K562 (cell line): ENCODE results near the gene DCAF10. TPM values are rescaled to one million over a fixed set of nuclear protein-coding genes. Genes with fewer than 3 reads are reported as not detected.

Experiments
- CHCHD3 ChIP-seq: fragments of 250-450 bp; sonication (Bioruptor Pico); IDR thresholded peaks from 2 replicates; pipeline ENCODE4 v2.1.2; 2022; ENCODE audit warnings: mild to moderate bottlenecking
- HDAC3 ChIP-seq: fragments of 450-650 bp; IDR thresholded peaks from 2 replicates; pipeline ENCODE4 v1.6.1; 2018; ENCODE audit warnings: borderline replicate concordance, mild to moderate bottlenecking, moderate library complexity; ENCODE audit not compliant: partially characterized antibody
- MIER1 ChIP-seq: fragments of 450-650 bp; IDR thresholded peaks from 2 replicates; pipeline ENCODE4 v1.6.1; 2016; ENCODE audit warnings: antibody characterized with exemption, mild to moderate bottlenecking, low read depth
- NCOR1 ChIP-seq: fragments of 450-650 bp; IDR thresholded peaks from 2 replicates; pipeline ENCODE4 v1.6.1; 2016; ENCODE audit warnings: mild to moderate bottlenecking, moderate library complexity
- PML ChIP-seq: IDR thresholded peaks from 2 replicates; pipeline ENCODE4 v1.6.1; 2012; ENCODE audit warnings: low read length, inconsistent platforms
- PRDM10 ChIP-seq: fragments of 450-650 bp; IDR thresholded peaks from 2 replicates; pipeline ENCODE4 v1.6.1; 2018; ENCODE audit not compliant: partially characterized antibody
- RAD51 ChIP-seq: fragments of 450-650 bp; IDR thresholded peaks from 2 replicates; pipeline ENCODE4 v1.7.1; 2016; ENCODE audit warnings: low read depth, mild to moderate bottlenecking, borderline replicate concordance
- TCFL5 ChIP-seq: fragments of 250-450 bp; sonication (Bioruptor Pico); conservative IDR thresholded peaks from 2 replicates; pipeline ENCODE4 v1.6.1; 2021; ENCODE audit warnings: mild to moderate bottlenecking, moderate library complexity, matching md5 sums
- UBTF ChIP-seq, 2 experiments: IDR thresholded peaks; 2 replicates each; pipeline ENCODE4 v1.6.1; 2012; ENCODE audit warnings: improper control_type of control experiment in 2 of 2, low read depth in 2 of 2, low read length in 2 of 2, borderline replicate concordance in 1 of 2
- ZNF232 ChIP-seq: sonication (generic); formaldehyde crosslinking; IDR thresholded peaks from 2 replicates; pipeline ENCODE4 v1.8.0; 2022; ENCODE audit warnings: mild to moderate bottlenecking, missing genetic modification reagents
- ZNF282 ChIP-seq: sonication (generic); formaldehyde crosslinking; IDR thresholded peaks from 2 replicates; pipeline ENCODE4 v1.8.1; 2023; ENCODE audit warnings: missing genetic modification reagents
- ZNF316 ChIP-seq: fragments of 450-650 bp; IDR thresholded peaks from 2 replicates; pipeline ENCODE4 v1.6.1; 2016
- polyA plus RNA-seq, 8 experiments: library from polyadenylated mRNA; depleted of rRNA in 4 of 8; stranded (reverse) in 5 of 8; unstranded in 3 of 8; fragments of >200 nt; fragmentation: Nextera tagmentation in 2 of 8; fragmentation: Illumina TruSeq in 1 of 8; extraction: Ambion mirVana in 2 of 8; extraction: Trizol in 1 of 8; gene quantifications; 2 replicates each; pipeline versions ENCODE4 v1.2.1 to v1.2.3, GENCODE V29; 2011 to 2014; ENCODE audit warnings: inconsistent platforms in 1 of 8, missing spikeins in 1 of 8
- total RNA-seq, 7 experiments: library from RNA; depleted of rRNA in 6 of 7; stranded (reverse); fragments of >200 nt in 6 of 7; fragmentation: Illumina TruSeq in 2 of 7; extraction: Trizol in 2 of 7; gene quantifications; 2 replicates each; pipeline versions ENCODE4 v1.2.1 to v1.2.3, GENCODE V29; 2011 to 2021; ENCODE audit warnings: low replicate concordance in 1 of 7
- TF ChIP-seq, protein P1 (sequence below): fragments of 450-650 bp; IDR thresholded peaks from one replicate; pipeline ENCODE4 v1.6.1; 2018; ENCODE audit warnings: mild to moderate bottlenecking, moderate library complexity; ENCODE audit not compliant: partially characterized antibody

Gene DCAF10
- total and polyA plus RNA-seq, 9 of the 15 experiments (the other 6 are each of a cell fraction or from before 2014, with no cell fraction given): 6.8 to 40.1 (median 16.9) TPM

- no peak for TF ChIP-seq TCFL5 (CRISPR knock-in tag)
- no peak for TF ChIP-seq ZNF282 (CRISPR knock-in tag)
- no peak for TF ChIP-seq HDAC3
- no peak for TF ChIP-seq PML
- peak; percentile 92 for TF ChIP-seq ZNF316
- no peak for TF ChIP-seq MIER1
- TF ChIP-seq UBTF (IDR thresholded peaks at IDR 0.05; ENCODE audit: borderline replicate concordance in 1 of 2, low read depth in 2 of 2, low read length in 2 of 2): no peak
- no peak for TF ChIP-seq CHCHD3 (CRISPR knock-in tag)
- no peak for TF ChIP-seq NCOR1
- TF ChIP-seq, protein P1, sequence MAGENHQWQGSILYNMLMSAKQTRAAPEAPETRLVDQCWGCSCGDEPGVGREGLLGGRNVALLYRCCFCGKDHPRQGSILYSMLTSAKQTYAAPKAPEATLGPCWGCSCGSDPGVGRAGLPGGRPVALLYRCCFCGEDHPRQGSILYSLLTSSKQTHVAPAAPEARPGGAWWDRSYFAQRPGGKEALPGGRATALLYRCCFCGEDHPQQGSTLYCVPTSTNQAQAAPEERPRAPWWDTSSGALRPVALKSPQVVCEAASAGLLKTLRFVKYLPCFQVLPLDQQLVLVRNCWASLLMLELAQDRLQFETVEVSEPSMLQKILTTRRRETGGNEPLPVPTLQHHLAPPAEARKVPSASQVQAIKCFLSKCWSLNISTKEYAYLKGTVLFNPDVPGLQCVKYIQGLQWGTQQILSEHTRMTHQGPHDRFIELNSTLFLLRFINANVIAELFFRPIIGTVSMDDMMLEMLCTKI: no peak
- TF ChIP-seq PRDM10: no peak
- TF ChIP-seq RAD51: no peak
- no peak for TF ChIP-seq ZNF232
- TF ChIP-seq, all 486 proteins: peak for 6
Observed at GRCh38 chr9:37818849-37819248, 18.3 kb downstream of the DCAF10 start (continued).
